HFFc6 (cell line): ENCODE results near the gene SEMA3B. TPM values are rescaled to one million over a fixed set of nuclear protein-coding genes. Genes with fewer than 3 reads are reported as not detected.
"Not testable (repeated sequence)": the region's sequence is repeated elsewhere in the genome, so short reads cannot be mapped to it uniquely, and the experiment has no call there.

Source experiments
- DNase-seq: peaks from one replicate; pipeline ENCODE4 v3.0.0-alpha.2; 2018
- H3K27ac Mint-ChIP-seq: 2 replicates; pipeline ENCODE4 v1.8.0; 2020; ENCODE audit warnings: mild to moderate bottlenecking, mixed read lengths
- H3K27me3 Mint-ChIP-seq: 2 replicates; pipeline ENCODE4 v1.8.0; 2021; ENCODE audit warnings: mild to moderate bottlenecking, moderate library complexity, mixed read lengths; ENCODE audit not compliant: insufficient read depth
- H3K36me3 Mint-ChIP-seq: 2 replicates; pipeline ENCODE4 v1.8.0; 2021; ENCODE audit warnings: low read depth, mixed read lengths
- H3K4me1 Mint-ChIP-seq: 2 replicates; pipeline ENCODE4 v1.8.0; 2020; ENCODE audit warnings: low read depth, mixed read lengths
- H3K4me3 Mint-ChIP-seq: 2 replicates; pipeline ENCODE4 v1.8.0; 2020; ENCODE audit warnings: mild to moderate bottlenecking, moderate library complexity, mixed read lengths
- H3K9me3 Mint-ChIP-seq: 2 replicates; pipeline ENCODE4 v1.8.0; 2020; ENCODE audit warnings: mild to moderate bottlenecking, mixed read lengths
- total RNA-seq, 6 experiments: library from RNA; stranded (reverse); fragmentation: NEBNext Ultra II Directional; extraction: Animal tissue kit (Norgen Biotek cat#: 25700); gene quantifications; 2 replicates in 1 of 6; 3 replicates in 5 of 6; pipeline ENCODE4 v1.2.3, GENCODE V29; 2021
- TF ChIP-seq, protein P1 (sequence below): fragments of 200-600 bp; sonication (generic); IDR thresholded peaks from 2 replicates; pipeline ENCODE4 v1.5.0; 2021; ENCODE audit warnings: antibody characterized with exemption, mild to moderate bottlenecking

Gene SEMA3B
- total RNA-seq, 6 experiments from 2014 or later: 14.5 to 26.6 (median 24.7) TPM

DNA sequence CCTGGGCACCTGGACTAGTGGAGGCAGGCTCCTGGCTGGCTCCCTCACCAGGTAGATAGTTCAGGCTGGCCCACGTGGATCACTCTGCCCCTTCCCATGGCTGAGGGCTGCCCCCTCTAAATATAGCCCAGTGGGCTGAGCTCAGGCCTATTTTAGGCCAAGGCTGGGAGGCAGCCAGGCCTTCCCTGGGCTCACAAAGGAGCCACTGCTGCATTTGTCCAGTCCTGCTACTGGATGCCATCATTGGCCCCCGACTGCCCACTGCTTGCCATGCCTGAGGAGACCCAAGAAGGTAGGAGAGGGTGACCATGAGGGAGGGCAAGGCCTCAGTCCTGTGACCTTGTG lies 9.9 kb downstream of the SEMA3B start, which contains the start of gene LSMEM2:
Gene LSMEM2, plus strand, starts transcription at position 208 of the 345 bp plus-strand sequence. Its CDS starts 27 bp downstream, at position 235.
- H3K27ac Mint-ChIP-seq: no peak within 1 kb of the TSS
- TF ChIP-seq, protein P1, sequence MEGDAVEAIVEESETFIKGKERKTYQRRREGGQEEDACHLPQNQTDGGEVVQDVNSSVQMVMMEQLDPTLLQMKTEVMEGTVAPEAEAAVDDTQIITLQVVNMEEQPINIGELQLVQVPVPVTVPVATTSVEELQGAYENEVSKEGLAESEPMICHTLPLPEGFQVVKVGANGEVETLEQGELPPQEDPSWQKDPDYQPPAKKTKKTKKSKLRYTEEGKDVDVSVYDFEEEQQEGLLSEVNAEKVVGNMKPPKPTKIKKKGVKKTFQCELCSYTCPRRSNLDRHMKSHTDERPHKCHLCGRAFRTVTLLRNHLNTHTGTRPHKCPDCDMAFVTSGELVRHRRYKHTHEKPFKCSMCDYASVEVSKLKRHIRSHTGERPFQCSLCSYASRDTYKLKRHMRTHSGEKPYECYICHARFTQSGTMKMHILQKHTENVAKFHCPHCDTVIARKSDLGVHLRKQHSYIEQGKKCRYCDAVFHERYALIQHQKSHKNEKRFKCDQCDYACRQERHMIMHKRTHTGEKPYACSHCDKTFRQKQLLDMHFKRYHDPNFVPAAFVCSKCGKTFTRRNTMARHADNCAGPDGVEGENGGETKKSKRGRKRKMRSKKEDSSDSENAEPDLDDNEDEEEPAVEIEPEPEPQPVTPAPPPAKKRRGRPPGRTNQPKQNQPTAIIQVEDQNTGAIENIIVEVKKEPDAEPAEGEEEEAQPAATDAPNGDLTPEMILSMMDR: no peak
- H3K4me1 Mint-ChIP-seq: peaks cover 6% of the 10 kb centered on the region; the same call in 1 of the 2 replicates
- H3K4me3 Mint-ChIP-seq: no peak within 1 kb of the TSS
- no peak for DNase-seq
- no peaks in the 10 kb centered on the region for H3K9me3 Mint-ChIP-seq
- H3K27me3 Mint-ChIP-seq: peaks cover 1% of the 10 kb centered on the region
- no peaks in the 10 kb centered on the region for H3K36me3 Mint-ChIP-seq

DNA sequence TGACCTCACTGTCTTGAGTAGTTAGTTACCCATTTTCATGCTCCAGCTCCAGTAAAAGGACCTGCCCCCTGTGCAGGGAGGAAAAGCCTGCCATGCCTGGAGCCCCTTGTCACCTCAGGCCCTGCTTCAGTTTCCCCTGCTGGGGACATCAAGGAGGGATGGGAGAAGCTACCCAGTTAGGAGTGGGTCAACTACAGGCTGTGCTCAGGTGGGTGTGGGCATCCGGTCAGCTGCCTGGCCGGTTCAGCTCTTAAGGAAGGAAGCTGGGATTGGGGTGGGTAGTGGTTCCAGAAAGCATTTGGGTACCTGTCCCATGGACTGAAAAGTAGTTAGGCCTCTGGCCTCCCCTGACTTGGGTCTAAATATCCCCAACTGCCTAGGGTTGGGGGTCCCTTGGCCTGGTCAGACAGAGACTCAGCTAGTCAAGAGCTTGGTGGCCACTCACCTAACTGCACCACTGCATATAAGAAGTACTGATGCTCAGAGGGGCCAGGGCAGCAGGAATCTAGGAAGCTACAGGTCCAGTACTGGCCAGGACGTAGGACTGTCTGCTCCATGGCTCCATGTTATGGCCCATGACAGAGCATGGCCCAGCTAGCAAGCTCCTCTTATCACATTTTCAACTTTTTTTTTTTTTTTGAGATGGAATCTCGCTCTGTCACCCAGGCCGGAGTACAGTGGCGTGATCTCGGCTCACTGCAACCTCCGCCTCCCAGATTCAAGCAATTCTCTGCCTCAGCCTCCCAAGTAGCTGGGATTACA lies 10.5 kb downstream of the SEMA3B start:
- Mint-ChIP-seq H3K4me1 (peaks cover under 1% of the 10 kb centered on the region; the same call in 1 of the 2 replicates), H3K9me3 (no peaks in the 10 kb centered on the region), H3K4me3 (no peak overlapping the region), H3K27me3 (peaks cover 1% of the 10 kb centered on the region), H3K36me3 (no peaks in the 10 kb centered on the region), H3K27ac (no peak overlapping the region)
- no peak for DNase-seq
- TF ChIP-seq, protein P1: no peak

DNA sequence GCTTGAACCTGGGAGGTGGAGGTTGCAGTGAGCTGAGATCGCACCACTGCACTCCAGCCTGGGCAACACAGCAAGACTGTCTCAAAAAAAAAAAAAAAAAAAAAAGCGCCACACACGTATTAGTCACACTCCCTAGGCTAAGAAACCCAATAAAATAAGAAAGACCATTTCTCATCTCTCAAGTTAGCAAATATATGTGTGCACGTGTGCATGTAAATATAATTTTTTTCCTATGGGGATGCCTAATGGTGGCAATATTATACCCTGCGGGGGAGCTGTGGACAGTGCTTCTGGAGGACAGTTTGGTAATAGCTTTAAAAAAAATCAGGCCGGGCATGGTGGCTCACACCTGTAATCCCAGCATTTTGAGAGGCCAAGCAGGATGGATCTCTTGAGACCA lies 15.2 kb downstream of the SEMA3B start:
- not testable (repeated sequence) for DNase-seq, H3K9me3 Mint-ChIP-seq, H3K36me3 Mint-ChIP-seq, H3K4me3 Mint-ChIP-seq, H3K4me1 Mint-ChIP-seq, H3K27ac Mint-ChIP-seq, H3K27me3 Mint-ChIP-seq

DNA sequence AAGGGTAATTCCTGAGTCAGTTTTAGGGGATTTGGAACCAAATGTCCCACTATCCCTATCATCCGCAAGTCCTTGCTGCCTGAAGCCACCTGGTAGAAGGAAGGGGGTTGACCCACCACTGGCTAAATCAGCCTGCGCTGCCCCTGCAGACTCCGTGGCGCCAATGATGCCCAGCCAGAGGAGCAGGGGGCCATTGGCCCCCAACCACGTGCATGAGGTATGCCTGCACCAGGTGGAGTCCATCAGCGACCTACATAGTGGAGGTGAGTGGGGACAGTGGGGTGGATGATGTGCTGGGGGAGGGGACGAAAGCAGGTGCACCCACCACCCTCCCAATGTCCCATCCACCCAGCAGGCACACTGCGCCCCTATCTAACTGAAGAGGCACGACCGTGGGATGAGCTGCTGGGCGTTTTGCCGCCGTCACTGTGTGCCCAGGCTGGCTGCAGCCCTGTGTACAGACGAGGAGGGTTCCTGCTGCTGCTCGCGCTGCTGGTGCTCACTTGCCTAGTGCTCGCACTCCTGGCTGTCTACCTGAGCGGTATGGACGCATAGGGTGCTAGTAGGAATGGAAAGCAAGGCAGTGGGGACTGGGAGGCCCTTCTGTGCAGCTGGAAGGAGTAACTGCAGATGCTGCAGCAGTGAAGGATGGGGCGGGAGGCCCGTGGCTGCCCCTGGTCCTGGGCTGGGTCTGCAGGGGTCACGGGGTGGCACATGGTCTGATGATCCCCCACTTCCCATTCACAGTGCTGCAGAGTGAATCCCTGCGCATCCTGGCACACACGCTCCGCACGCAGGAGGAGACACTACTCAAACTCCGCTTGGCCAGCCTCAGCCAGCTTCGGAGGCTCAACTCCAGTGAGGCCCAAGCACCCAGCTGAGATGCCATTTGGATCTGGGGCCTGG lies 17.6 kb downstream of the SEMA3B start:
- H3K4me1 Mint-ChIP-seq: peaks cover 7% of the 10 kb centered on the region

DNA sequence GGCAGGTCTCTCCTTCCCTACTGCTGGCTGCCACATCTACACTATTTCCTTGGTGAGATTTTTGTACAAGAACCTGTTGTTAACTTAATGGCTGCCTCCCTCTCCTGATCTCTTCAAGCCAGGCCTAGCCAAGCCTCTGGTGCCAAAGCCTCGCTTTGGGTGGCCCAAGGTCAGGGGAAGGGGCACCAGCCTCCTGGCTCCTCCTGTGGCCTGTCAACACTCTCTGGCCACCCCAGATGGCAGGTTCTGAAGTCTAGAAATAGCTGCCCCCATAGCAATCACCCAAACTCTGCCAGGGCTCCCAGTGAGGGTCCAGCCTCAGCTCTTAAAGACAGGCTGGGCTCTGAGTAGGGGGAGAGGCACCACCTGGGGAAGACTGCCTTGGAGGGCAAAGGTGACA lies 18.3 kb downstream of the SEMA3B start:
- H3K27ac Mint-ChIP-seq: no peak overlapping the region
- peaks cover 10% of the 10 kb centered on the region for H3K36me3 Mint-ChIP-seq
- no peaks in the 10 kb centered on the region for H3K9me3 Mint-ChIP-seq
- H3K4me3 Mint-ChIP-seq: no peak overlapping the region
- DNase-seq: no peak
- peaks cover 7% of the 10 kb centered on the region for H3K4me1 Mint-ChIP-seq
- no peaks in the 10 kb centered on the region; the same call in 1 of the 2 replicates for H3K27me3 Mint-ChIP-seq
- TF ChIP-seq, protein P1: no peak

More for the DNA sequence above, 17.6 kb downstream of the SEMA3B start:
- TF ChIP-seq, protein P1: no peak
- DNase-seq: no peak
- no peak overlapping the region for H3K4me3 Mint-ChIP-seq
- H3K36me3 Mint-ChIP-seq: peaks cover 10% of the 10 kb centered on the region
- no peak overlapping the region for H3K27ac Mint-ChIP-seq
- no peaks in the 10 kb centered on the region; the same call in 1 of the 2 replicates for H3K27me3 Mint-ChIP-seq
- no peaks in the 10 kb centered on the region for H3K9me3 Mint-ChIP-seq
